ENCODE measurements around the gene UBE2I.

UBE2I gene

GRCh38 chr16:1312903-1313302, 3.5 kb downstream of the UBE2I start:
- Histone ChIP-seq H2AFZ (ENCODE audit: low read depth, low read length) (no peak overlapping the region), H3K27me3 (ENCODE audit: insufficient read depth, low read length, poor library complexity) (no peaks in the 10 kb centered on the region), H3K9me3 (ENCODE audit: insufficient read depth, low read length, severe bottlenecking) (no peaks in the 10 kb centered on the region), H3K79me2 (ENCODE audit: insufficient read depth, low read length) (peaks cover 88% of the 10 kb centered on the region), H3K4me3 (ENCODE audit: low read depth in 1 of 2, low read length in 2 of 2) (peak overlapping the region in 1 of 2 experiments; percentile 61; a peak in 1 of 4 replicates), H3K27ac (ENCODE audit: low read length) (no peak overlapping the region), H3K4me2 (ENCODE audit: insufficient read depth, low read length) (peak overlapping the region; percentile 85; the same call in 1 of the 2 replicates), H3K36me3 (ENCODE audit: insufficient read depth, low read length) (peaks cover 78% of the 10 kb centered on the region), H3K4me1 (ENCODE audit: insufficient read depth, low read length) (peaks cover 42% of the 10 kb centered on the region), H3K9ac (ENCODE audit: low read depth, low read length) (peak overlapping the region; percentile 90), H4K20me1 (ENCODE audit: insufficient read depth, low read length) (peaks cover 80% of the 10 kb centered on the region)
- ATAC-seq (ENCODE audit: insufficient read depth, low read depth) (no peak), DNase-seq (no peak)
- no peak for TF ChIP-seq CTCF (IDR thresholded peaks at IDR 0.05; ENCODE audit: borderline replicate concordance, extremely low read depth, low read length, poor library complexity, severe bottlenecking)
- no peak for TF ChIP-seq EZH2 (IDR thresholded peaks at IDR 0.05; ENCODE audit: borderline replicate concordance, low read depth, low read length, severe bottlenecking)

- no peak overlapping the region for H3K27ac ChIP-seq (ENCODE audit: low read length)
- no peaks in the 10 kb centered on the region for H3K27me3 ChIP-seq (ENCODE audit: insufficient read depth, low read length, poor library complexity)
- H3K36me3 ChIP-seq (ENCODE audit: insufficient read depth, low read length), result peaks cover 88% of the 10 kb centered on the region
- DNase-seq (no peak), ATAC-seq (ENCODE audit: insufficient read depth, low read depth) (no peak)
- H2AFZ ChIP-seq (ENCODE audit: low read depth, low read length), result no peak overlapping the region
- peak overlapping the region; percentile 8; the same call in 1 of the 2 replicates for H3K4me2 ChIP-seq (ENCODE audit: insufficient read depth, low read length)
- TF ChIP-seq CTCF (IDR thresholded peaks at IDR 0.05; ENCODE audit: borderline replicate concordance, extremely low read depth, low read length, poor library complexity, severe bottlenecking), result no peak
- no peak for TF ChIP-seq EZH2 (IDR thresholded peaks at IDR 0.05; ENCODE audit: borderline replicate concordance, low read depth, low read length, severe bottlenecking)
- H4K20me1 ChIP-seq (ENCODE audit: insufficient read depth, low read length), result peaks cover 89% of the 10 kb centered on the region
- peaks cover 93% of the 10 kb centered on the region for H3K79me2 ChIP-seq (ENCODE audit: insufficient read depth, low read length)
- no peaks in the 10 kb centered on the region for H3K9me3 ChIP-seq (ENCODE audit: insufficient read depth, low read length, severe bottlenecking)
- H3K9ac ChIP-seq (ENCODE audit: low read depth, low read length), result no peak overlapping the region
- no peak overlapping the region for H3K4me3 ChIP-seq (ENCODE audit: low read depth in 1 of 2, low read length in 2 of 2)
- peaks cover 34% of the 10 kb centered on the region for H3K4me1 ChIP-seq (ENCODE audit: insufficient read depth, low read length)
These were observed 4.4 kb downstream of the UBE2I start for GRCh38 chr16:1313721-1314369.

- H3K27me3 ChIP-seq (ENCODE audit: insufficient read depth, low read length, poor library complexity), result no peaks in the 10 kb centered on the region
- ATAC-seq (ENCODE audit: insufficient read depth, low read depth), result no peak
- peaks cover 99% of the 10 kb centered on the region for H3K79me2 ChIP-seq (ENCODE audit: insufficient read depth, low read length)
- H3K4me3 ChIP-seq (ENCODE audit: low read depth in 1 of 2, low read length in 2 of 2), result no peak overlapping the region
- H2AFZ ChIP-seq (ENCODE audit: low read depth, low read length), result no peak overlapping the region
- no peak overlapping the region for H3K27ac ChIP-seq (ENCODE audit: low read length)
- H3K4me2 ChIP-seq (ENCODE audit: insufficient read depth, low read length), result peak overlapping the region; percentile 8; the same call in 1 of the 2 replicates
- peaks cover 95% of the 10 kb centered on the region for H3K36me3 ChIP-seq (ENCODE audit: insufficient read depth, low read length)
- peaks cover 34% of the 10 kb centered on the region for H3K4me1 ChIP-seq (ENCODE audit: insufficient read depth, low read length)
- no peak overlapping the region for H3K9ac ChIP-seq (ENCODE audit: low read depth, low read length)
- TF ChIP-seq CTCF (IDR thresholded peaks at IDR 0.05; ENCODE audit: borderline replicate concordance, extremely low read depth, low read length, poor library complexity, severe bottlenecking) (no peak), EZH2 (IDR thresholded peaks at IDR 0.05; ENCODE audit: borderline replicate concordance, low read depth, low read length, severe bottlenecking) (no peak)
- no peaks in the 10 kb centered on the region for H3K9me3 ChIP-seq (ENCODE audit: insufficient read depth, low read length, severe bottlenecking)
- no peak for DNase-seq
- peaks cover 96% of the 10 kb centered on the region for H4K20me1 ChIP-seq (ENCODE audit: insufficient read depth, low read length)
These were observed 5.1 kb downstream of the UBE2I start for GRCh38 chr16:1314399-1315068.
